HEK293 (cell line): ENCODE results near the gene CASP14.

Experiments used
- CTCF ChIA-PET: fragments of 350-600 bp; formaldehyde crosslinking; extraction: SDS; loops from one replicate; lab custom pipeline; 2021; ENCODE audit warnings: antibody characterized with exemption; lab: Yijun Ruan, JAX
- POLR2A ChIA-PET: fragments of 300-600 bp; formaldehyde crosslinking; extraction: SDS; loops from one replicate; lab custom pipeline; 2020; ENCODE audit warnings: antibody characterized with exemption, inconsistent platforms; lab: Yijun Ruan, JAX
- H3K27ac ChIP-seq: fragments of 200-500 bp; sonication (Bioruptor generic); 2 replicates; pipeline ENCODE4 v1.5.1; 2014; ENCODE audit warnings: low read depth, low read length, control low read depth, inconsistent platforms; ENCODE audit errors: extremely low read depth
- H3K36me3 ChIP-seq, 2 experiments: fragments of 200-500 bp in 1 of 2; sonication (Bioruptor generic) in 1 of 2; 1 replicate in 1 of 2; 2 replicates in 1 of 2; pipeline ENCODE4 v1.5.1; 2014 to 2017; ENCODE audit warnings: inconsistent platforms in 2 of 2, low read length in 2 of 2; ENCODE audit not compliant: control insufficient read depth in 2 of 2, insufficient read depth in 1 of 2
- H3K4me1 ChIP-seq: fragments of 200-500 bp; sonication (Bioruptor generic); 2 replicates; pipeline ENCODE4 v1.5.1; 2014; ENCODE audit warnings: mild to moderate bottlenecking, low read length, inconsistent platforms; ENCODE audit not compliant: control insufficient read depth, insufficient read depth
- H3K4me3 ChIP-seq: 2 replicates; pipeline ENCODE4 v1.5.1; 2011; ENCODE audit warnings: low read depth, mild to moderate bottlenecking, control low read depth, low read length, moderate library complexity
- H3K9me3 ChIP-seq: fragments of 200-500 bp; sonication (Bioruptor generic); 2 replicates; pipeline ENCODE4 v1.5.1; 2014; ENCODE audit warnings: low read depth, low read length, inconsistent platforms; ENCODE audit not compliant: control insufficient read depth, insufficient read depth
- BCL11B ChIP-seq: fragments of 450-650 bp; formaldehyde crosslinking; IDR thresholded peaks from 2 replicates; pipeline ENCODE4 v1.5.1; 2016; ENCODE audit warnings: low read depth, missing biosample characterization, missing genetic modification characterization
- KLF16 ChIP-seq: fragments of 450-650 bp; formaldehyde crosslinking; IDR thresholded peaks from 2 replicates; pipeline ENCODE4 v1.5.1; 2017; ENCODE audit warnings: missing biosample characterization, missing genetic modification characterization
- KLF7 ChIP-seq: fragments of 450-650 bp; formaldehyde crosslinking; IDR thresholded peaks from 2 replicates; pipeline ENCODE4 v1.5.1; 2016; ENCODE audit warnings: missing biosample characterization, missing genetic modification characterization, borderline replicate concordance
- OVOL3 ChIP-seq: fragments of 450-650 bp; formaldehyde crosslinking; IDR thresholded peaks from 2 replicates; pipeline ENCODE4 v1.5.1; 2016; ENCODE audit warnings: missing biosample characterization, missing genetic modification characterization
- PRDM1 ChIP-seq: fragments of 450-650 bp; formaldehyde crosslinking; IDR thresholded peaks from 2 replicates; pipeline ENCODE4; 2016; ENCODE audit warnings: missing biosample characterization, missing genetic modification characterization
- SALL2 ChIP-seq: fragments of 450-650 bp; formaldehyde crosslinking; IDR thresholded peaks from 2 replicates; pipeline ENCODE4 v1.5.0; 2017; ENCODE audit warnings: missing biosample characterization, mild to moderate bottlenecking, missing genetic modification characterization, borderline replicate concordance
- SCRT1 ChIP-seq: fragments of 450-650 bp; formaldehyde crosslinking; IDR thresholded peaks from 2 replicates; pipeline ENCODE4 v1.5.1; 2016; ENCODE audit warnings: missing biosample characterization, missing genetic modification characterization, borderline replicate concordance
- ZNF10 ChIP-seq: fragments of 450-650 bp; formaldehyde crosslinking; IDR thresholded peaks from 2 replicates; pipeline ENCODE4 v1.5.1; 2017; ENCODE audit warnings: missing biosample characterization, missing genetic modification characterization
- ZNF112 ChIP-seq: fragments of 450-650 bp; formaldehyde crosslinking; IDR thresholded peaks from 2 replicates; pipeline ENCODE4 v1.5.0; 2017; ENCODE audit warnings: missing biosample characterization, missing genetic modification characterization
- ZNF146 ChIP-seq: fragments of 450-650 bp; formaldehyde crosslinking; IDR thresholded peaks from 2 replicates; pipeline ENCODE4 v1.5.1; 2016; ENCODE audit warnings: missing biosample characterization, missing genetic modification characterization
- ZNF202 ChIP-seq: fragments of 450-650 bp; formaldehyde crosslinking; IDR thresholded peaks from 2 replicates; pipeline ENCODE4 v1.5.1; 2016; ENCODE audit warnings: missing biosample characterization, missing genetic modification characterization, borderline replicate concordance
- ZNF214 ChIP-seq: fragments of 450-650 bp; formaldehyde crosslinking; IDR thresholded peaks from 2 replicates; pipeline ENCODE4 v1.5.1; 2017; ENCODE audit warnings: missing biosample characterization, mild to moderate bottlenecking, missing genetic modification characterization, borderline replicate concordance
- ZNF23 ChIP-seq: fragments of 450-650 bp; formaldehyde crosslinking; IDR thresholded peaks from 2 replicates; pipeline ENCODE4 v1.5.1; 2016; ENCODE audit warnings: missing biosample characterization, missing genetic modification characterization, borderline replicate concordance
- ZNF266 ChIP-seq: fragments of 450-650 bp; formaldehyde crosslinking; IDR thresholded peaks from 2 replicates; pipeline ENCODE4 v1.5.1; 2016; ENCODE audit warnings: missing biosample characterization, missing genetic modification characterization, low read depth
- ZNF274 ChIP-seq, 2 experiments: fragments of 200-500 bp in 1 of 2; fragments of 450-650 bp in 1 of 2; sonication (Bioruptor generic) in 1 of 2; formaldehyde crosslinking in 1 of 2; IDR thresholded peaks; 2 replicates each; pipeline versions ENCODE4 v1.5.1 to v1.6.1; 2014 to 2016; ENCODE audit warnings: borderline replicate concordance in 1 of 2, inconsistent platforms in 1 of 2, low read length in 1 of 2, missing biosample characterization in 1 of 2, missing genetic modification characterization in 1 of 2
- ZNF350 ChIP-seq: fragments of 450-650 bp; formaldehyde crosslinking; IDR thresholded peaks from 2 replicates; pipeline ENCODE4 v1.5.0; 2017; ENCODE audit warnings: missing biosample characterization, mild to moderate bottlenecking, missing genetic modification characterization
- ZNF366 ChIP-seq: fragments of 450-650 bp; formaldehyde crosslinking; conservative IDR thresholded peaks from 2 replicates; pipeline ENCODE4 v1.5.1; 2016; ENCODE audit warnings: missing biosample characterization, missing genetic modification characterization
- ZNF404 ChIP-seq: fragments of 450-650 bp; formaldehyde crosslinking; IDR thresholded peaks from 2 replicates; pipeline ENCODE4 v1.5.1; 2017; ENCODE audit warnings: missing biosample characterization, missing genetic modification characterization
- ZNF544 ChIP-seq: fragments of 450-650 bp; formaldehyde crosslinking; IDR thresholded peaks from 2 replicates; pipeline ENCODE4 v1.5.0; 2017; ENCODE audit warnings: missing biosample characterization, missing genetic modification characterization
- ZNF549 ChIP-seq: fragments of 450-650 bp; IDR thresholded peaks from 2 replicates; pipeline ENCODE4 v1.5.1; 2018; ENCODE audit warnings: missing biosample characterization, missing genetic modification characterization, mild to moderate bottlenecking, inconsistent platforms, moderate library complexity
- ZNF660 ChIP-seq: fragments of 450-650 bp; IDR thresholded peaks from 2 replicates; pipeline ENCODE4 v1.5.1; 2018; ENCODE audit warnings: missing biosample characterization, mild to moderate bottlenecking, missing genetic modification characterization
- ZNF670 ChIP-seq: fragments of 450-650 bp; formaldehyde crosslinking; IDR thresholded peaks from 2 replicates; pipeline ENCODE4 v1.5.1; 2016; ENCODE audit warnings: missing biosample characterization, missing genetic modification characterization, low read depth
- ZNF785 ChIP-seq: fragments of 450-650 bp; formaldehyde crosslinking; IDR thresholded peaks from 2 replicates; pipeline ENCODE4 v1.5.1; 2016; ENCODE audit warnings: missing biosample characterization, missing genetic modification characterization
- TF ChIP-seq, protein P1 (sequence below): fragments of 450-650 bp; formaldehyde crosslinking; IDR thresholded peaks from 2 replicates; pipeline ENCODE4 v1.5.1; 2016; ENCODE audit warnings: missing biosample characterization, missing genetic modification characterization
- TF ChIP-seq, protein P2 (sequence below): fragments of 450-650 bp; formaldehyde crosslinking; conservative IDR thresholded peaks from 2 replicates; pipeline ENCODE4 v1.5.1; 2016; ENCODE audit warnings: low read depth, missing biosample characterization, missing genetic modification characterization
- TF ChIP-seq, protein P3 (sequence below): fragments of 450-650 bp; formaldehyde crosslinking; IDR thresholded peaks from 2 replicates; pipeline ENCODE4 v1.5.1; 2017; ENCODE audit warnings: missing biosample characterization, missing genetic modification characterization
- TF ChIP-seq, protein P4 (sequence below): fragments of 450-650 bp; formaldehyde crosslinking; IDR thresholded peaks from 2 replicates; pipeline ENCODE4 v1.5.1; 2016; ENCODE audit warnings: missing biosample characterization, missing genetic modification characterization, low read depth

Gene CASP14

DNA sequence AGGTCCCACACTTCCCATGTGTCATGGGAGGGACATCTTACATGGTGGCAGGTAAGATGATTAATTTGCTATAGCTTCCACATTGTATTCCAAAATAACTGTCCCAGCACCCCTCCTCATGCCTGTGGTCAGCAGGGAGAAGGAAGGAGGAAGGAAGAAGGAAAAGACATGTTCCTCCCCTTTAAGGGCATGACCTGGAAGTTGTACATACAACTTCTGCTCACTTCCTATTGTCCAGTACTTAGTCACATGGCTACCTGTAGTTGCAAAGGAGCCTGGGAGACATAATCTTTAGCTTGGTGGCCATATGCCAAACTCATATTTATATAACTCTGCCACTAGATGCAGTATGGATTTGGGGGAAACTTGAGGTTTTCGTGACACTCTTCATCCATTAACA lies 17.6 kb upstream of the CASP14 start:
- POLR2A ChIA-PET, result no interaction called here
- H3K36me3 ChIP-seq, result no peaks in the 10 kb centered on the region
- TF ChIP-seq SCRT1 (tag by site-specific recombination) (no peak), ZNF366 (tag by site-specific recombination) (no peak), ZNF23 (no peak), ZNF549 (tag by site-specific recombination) (no peak), ZNF660 (no peak), ZNF350 (tag by site-specific recombination) (no peak)
- CTCF ChIA-PET, result interaction anchor here (0.6 kb wide), 1 partner anchor 434 kb away, joined by 4 read pairs; no protein-coding TSS in a partner anchor
- H3K4me1 ChIP-seq, result no peaks in the 10 kb centered on the region
- H3K27ac ChIP-seq, result no peak overlapping the region
- no peaks in the 10 kb centered on the region for H3K9me3 ChIP-seq
- H3K4me3 ChIP-seq, result no peak overlapping the region

DNA sequence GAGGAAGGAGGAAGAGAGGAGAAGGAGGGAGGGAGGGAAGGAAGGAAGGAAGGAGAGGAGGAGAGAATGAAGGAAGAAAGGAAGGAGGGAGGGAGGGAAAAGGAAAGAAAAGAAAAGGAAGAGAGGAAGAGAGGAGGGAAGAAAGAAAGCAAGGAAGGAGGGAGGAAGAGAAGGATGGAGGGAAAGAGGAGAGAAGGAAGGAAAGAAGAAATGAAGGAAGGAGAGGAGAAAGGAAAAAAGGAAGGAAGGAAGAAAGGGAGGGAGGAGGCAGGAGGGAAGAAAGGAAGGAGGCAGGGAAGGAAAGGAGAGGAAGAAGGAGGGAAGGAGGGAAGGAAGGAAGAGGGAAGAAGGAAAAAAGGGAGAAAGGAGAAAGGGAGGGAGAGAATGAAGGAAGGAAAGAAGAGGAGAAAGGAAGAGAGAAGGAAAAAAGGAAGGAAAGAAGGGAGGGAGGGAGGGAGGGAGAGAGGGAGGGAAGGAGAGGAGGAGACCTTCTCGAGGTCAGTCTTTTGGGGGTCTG lies 13.4 kb upstream of the CASP14 start:
- ChIA-PET POLR2A (interaction anchor here (0.5 kb wide), 1 partner anchor 809 kb away, joined by 3 read pairs; no protein-coding TSS in a partner anchor), CTCF (no interaction called here)

DNA sequence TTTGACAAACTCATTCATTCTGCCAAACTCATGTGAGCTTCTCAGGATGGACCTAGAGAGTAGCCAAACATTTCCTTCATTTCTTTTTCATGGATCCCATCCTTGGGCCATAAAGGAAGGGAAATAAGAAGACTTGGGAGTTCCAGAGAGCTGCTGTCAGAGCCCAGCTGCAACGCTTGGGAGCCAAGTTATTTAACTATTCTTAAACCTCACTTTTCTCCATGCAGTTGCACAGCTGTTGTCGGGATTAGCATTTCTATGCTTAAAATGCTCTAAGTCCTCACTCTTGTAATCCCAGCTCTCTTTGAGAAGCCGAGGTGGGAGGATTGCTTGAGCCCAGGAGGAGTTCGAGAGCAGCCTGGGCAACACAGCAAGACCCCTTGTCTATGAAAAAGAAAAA lies 11.7 kb upstream of the CASP14 start:
- no peak overlapping the region for H3K4me3 ChIP-seq
- ChIA-PET CTCF (no interaction called here), POLR2A (no interaction called here)
- no peak overlapping the region for H3K27ac ChIP-seq
- H3K4me1 ChIP-seq, result no peaks in the 10 kb centered on the region
- no peaks in the 10 kb centered on the region for H3K9me3 ChIP-seq
- H3K36me3 ChIP-seq, result no peaks in the 10 kb centered on the region
- TF ChIP-seq, protein P1, sequence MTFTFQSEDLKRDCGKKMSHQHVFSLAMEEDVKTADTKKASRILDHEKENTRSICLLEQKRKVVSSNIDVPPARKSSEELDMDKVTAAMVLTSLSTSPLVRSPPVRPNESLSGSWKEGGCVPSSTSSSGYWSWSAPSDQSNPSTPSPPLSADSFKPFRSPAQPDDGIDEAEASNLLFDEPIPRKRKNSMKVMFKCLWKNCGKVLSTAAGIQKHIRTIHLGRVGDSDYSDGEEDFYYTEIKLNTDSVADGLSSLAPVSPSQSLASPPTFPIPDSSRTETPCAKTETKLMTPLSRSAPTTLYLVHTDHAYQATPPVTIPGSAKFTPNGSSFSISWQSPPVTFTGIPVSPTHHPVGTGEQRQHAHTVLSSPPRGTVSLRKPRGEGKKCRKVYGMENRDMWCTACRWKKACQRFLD (tag by site-specific recombination), result no peak
- no peak for TF ChIP-seq ZNF785 (tag by site-specific recombination)
- TF ChIP-seq BCL11B, result no peak
- TF ChIP-seq OVOL3 (tag by site-specific recombination), result no peak
- TF ChIP-seq, protein P2, sequence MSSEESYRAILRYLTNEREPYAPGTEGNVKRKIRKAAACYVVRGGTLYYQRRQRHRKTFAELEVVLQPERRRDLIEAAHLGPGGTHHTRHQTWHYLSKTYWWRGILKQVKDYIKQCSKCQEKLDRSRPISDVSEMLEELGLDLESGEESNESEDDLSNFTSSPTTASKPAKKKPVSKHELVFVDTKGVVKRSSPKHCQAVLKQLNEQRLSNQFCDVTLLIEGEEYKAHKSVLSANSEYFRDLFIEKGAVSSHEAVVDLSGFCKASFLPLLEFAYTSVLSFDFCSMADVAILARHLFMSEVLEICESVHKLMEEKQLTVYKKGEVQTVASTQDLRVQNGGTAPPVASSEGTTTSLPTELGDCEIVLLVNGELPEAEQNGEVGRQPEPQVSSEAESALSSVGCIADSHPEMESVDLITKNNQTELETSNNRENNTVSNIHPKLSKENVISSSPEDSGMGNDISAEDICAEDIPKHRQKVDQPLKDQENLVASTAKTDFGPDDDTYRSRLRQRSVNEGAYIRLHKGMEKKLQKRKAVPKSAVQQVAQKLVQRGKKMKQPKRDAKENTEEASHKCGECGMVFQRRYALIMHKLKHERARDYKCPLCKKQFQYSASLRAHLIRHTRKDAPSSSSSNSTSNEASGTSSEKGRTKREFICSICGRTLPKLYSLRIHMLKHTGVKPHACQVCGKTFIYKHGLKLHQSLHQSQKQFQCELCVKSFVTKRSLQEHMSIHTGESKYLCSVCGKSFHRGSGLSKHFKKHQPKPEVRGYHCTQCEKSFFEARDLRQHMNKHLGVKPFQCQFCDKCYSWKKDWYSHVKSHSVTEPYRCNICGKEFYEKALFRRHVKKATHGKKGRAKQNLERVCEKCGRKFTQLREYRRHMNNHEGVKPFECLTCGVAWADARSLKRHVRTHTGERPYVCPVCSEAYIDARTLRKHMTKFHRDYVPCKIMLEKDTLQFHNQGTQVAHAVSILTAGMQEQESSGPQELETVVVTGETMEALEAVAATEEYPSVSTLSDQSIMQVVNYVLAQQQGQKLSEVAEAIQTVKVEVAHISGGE, result no peak
- TF ChIP-seq, protein P3, sequence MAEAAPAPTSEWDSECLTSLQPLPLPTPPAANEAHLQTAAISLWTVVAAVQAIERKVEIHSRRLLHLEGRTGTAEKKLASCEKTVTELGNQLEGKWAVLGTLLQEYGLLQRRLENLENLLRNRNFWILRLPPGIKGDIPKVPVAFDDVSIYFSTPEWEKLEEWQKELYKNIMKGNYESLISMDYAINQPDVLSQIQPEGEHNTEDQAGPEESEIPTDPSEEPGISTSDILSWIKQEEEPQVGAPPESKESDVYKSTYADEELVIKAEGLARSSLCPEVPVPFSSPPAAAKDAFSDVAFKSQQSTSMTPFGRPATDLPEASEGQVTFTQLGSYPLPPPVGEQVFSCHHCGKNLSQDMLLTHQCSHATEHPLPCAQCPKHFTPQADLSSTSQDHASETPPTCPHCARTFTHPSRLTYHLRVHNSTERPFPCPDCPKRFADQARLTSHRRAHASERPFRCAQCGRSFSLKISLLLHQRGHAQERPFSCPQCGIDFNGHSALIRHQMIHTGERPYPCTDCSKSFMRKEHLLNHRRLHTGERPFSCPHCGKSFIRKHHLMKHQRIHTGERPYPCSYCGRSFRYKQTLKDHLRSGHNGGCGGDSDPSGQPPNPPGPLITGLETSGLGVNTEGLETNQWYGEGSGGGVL (tag by site-specific recombination), result no peak
- no peak for TF ChIP-seq ZNF266
- TF ChIP-seq ZNF112 (tag by site-specific recombination), result no peak
- no peak for TF ChIP-seq ZNF202
- no peak for TF ChIP-seq KLF16
- no peak for TF ChIP-seq ZNF10 (tag by site-specific recombination)
- TF ChIP-seq ZNF214 (tag by site-specific recombination), result no peak
- TF ChIP-seq, protein P4, sequence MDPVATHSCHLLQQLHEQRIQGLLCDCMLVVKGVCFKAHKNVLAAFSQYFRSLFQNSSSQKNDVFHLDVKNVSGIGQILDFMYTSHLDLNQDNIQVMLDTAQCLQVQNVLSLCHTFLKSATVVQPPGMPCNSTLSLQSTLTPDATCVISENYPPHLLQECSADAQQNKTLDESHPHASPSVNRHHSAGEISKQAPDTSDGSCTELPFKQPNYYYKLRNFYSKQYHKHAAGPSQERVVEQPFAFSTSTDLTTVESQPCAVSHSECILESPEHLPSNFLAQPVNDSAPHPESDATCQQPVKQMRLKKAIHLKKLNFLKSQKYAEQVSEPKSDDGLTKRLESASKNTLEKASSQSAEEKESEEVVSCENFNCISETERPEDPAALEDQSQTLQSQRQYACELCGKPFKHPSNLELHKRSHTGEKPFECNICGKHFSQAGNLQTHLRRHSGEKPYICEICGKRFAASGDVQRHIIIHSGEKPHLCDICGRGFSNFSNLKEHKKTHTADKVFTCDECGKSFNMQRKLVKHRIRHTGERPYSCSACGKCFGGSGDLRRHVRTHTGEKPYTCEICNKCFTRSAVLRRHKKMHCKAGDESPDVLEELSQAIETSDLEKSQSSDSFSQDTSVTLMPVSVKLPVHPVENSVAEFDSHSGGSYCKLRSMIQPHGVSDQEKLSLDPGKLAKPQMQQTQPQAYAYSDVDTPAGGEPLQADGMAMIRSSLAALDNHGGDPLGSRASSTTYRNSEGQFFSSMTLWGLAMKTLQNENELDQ (tag by site-specific recombination), result no peak
- TF ChIP-seq KLF7 (tag by site-specific recombination), result no peak

More for the DNA sequence above, 13.4 kb upstream of the CASP14 start:
- H3K9me3 ChIP-seq, result no peaks in the 10 kb centered on the region
- H3K4me1 ChIP-seq, result no peaks in the 10 kb centered on the region
- H3K36me3 ChIP-seq, result no peaks in the 10 kb centered on the region
- H3K27ac ChIP-seq, result no peak overlapping the region
- no peak overlapping the region for H3K4me3 ChIP-seq
- peak; percentile 93 for TF ChIP-seq ZNF366 (tag by site-specific recombination)
- no peak for TF ChIP-seq ZNF146 (tag by site-specific recombination)
- 0 out of 2 replicates have a peak, but pooled peaks have one; percentile 17 for TF ChIP-seq ZNF670 (tag by site-specific recombination)
- TF ChIP-seq PRDM1 (tag by site-specific recombination), result peak; percentile 76; the same call in 1 of the 2 replicates
- TF ChIP-seq ZNF274 (IDR thresholded peaks at IDR 0.05; ENCODE audit: low read length), result no peak
- TF ChIP-seq ZNF274 (tag by site-specific recombination; IDR thresholded peaks at IDR 0.05; ENCODE audit: borderline replicate concordance), result 0 out of 2 replicates have a peak, but pooled peaks have one; percentile 36
- TF ChIP-seq KLF7 (tag by site-specific recombination), result no peak
- peak; percentile 38; the same call in 1 of the 2 replicates for TF ChIP-seq ZNF544 (tag by site-specific recombination)
- TF ChIP-seq ZNF404 (tag by site-specific recombination), result 0 out of 2 replicates have a peak, but pooled peaks have one; percentile 24
- 0 out of 2 replicates have a peak, but pooled peaks have one; percentile 59 for TF ChIP-seq SALL2
